H1 (cell line): Measurements from ENCODE around the gene MRPS6. TPM values are rescaled to one million over a fixed set of nuclear protein-coding genes. Genes with fewer than 3 reads are reported as not detected.

Experiments used
- CTCF ChIA-PET: fragments of 300-600 bp; sonication (Branson Sonifier 250); formaldehyde crosslinking; loops from one replicate; lab custom pipeline; 2021; ENCODE audit not compliant: partially characterized antibody; lab: Charles Lee
- POLR2A ChIA-PET: fragments of 300-600 bp; sonication (Branson Sonifier 250); formaldehyde crosslinking; loops from one replicate; lab custom pipeline; 2021; ENCODE audit warnings: inconsistent platforms; ENCODE audit not compliant: partially characterized antibody; lab: Charles Lee
- DNase-seq, 2 experiments: peaks; one replicate each; pipeline versions ENCODE4 v3.0.0 to v3.0.0-alpha.2; 2010 to 2022; ENCODE audit warnings: low spot score in 2 of 2, low read depth in 1 of 2, mixed read lengths in 1 of 2
- FAIRE-seq: peaks from 2 replicates; lab custom pipeline; 2011; peaks lifted over from hg19 to GRCh38; lab: Jason Lieb, UNC
- H2AFZ ChIP-seq: 2 replicates; pipeline ENCODE4 v1.8.1; 2012; ENCODE audit warnings: low read length, inconsistent platforms
- H2AK5ac ChIP-seq: 2 replicates; pipeline ENCODE4 v1.6.1; 2013; ENCODE audit warnings: low read depth, low read length
- H2BK120ac ChIP-seq: replicated peaks from 2 replicates; pipeline ENCODE3; 2013; ENCODE audit warnings: low read depth, low read length, inconsistent platforms
- H2BK12ac ChIP-seq: 2 replicates; pipeline ENCODE4 v1.6.1; 2013; ENCODE audit warnings: low read depth, low read length
- H2BK15ac ChIP-seq: 2 replicates; pipeline ENCODE4 v1.6.1; 2013; ENCODE audit warnings: low read length
- H2BK20ac ChIP-seq: 2 replicates; pipeline ENCODE4 v1.6.1; 2013; ENCODE audit warnings: low read length
- H2BK5ac ChIP-seq: 2 replicates; pipeline ENCODE4 v1.6.1; 2013; ENCODE audit warnings: low read depth, low read length
- H3K14ac ChIP-seq: 2 replicates; pipeline ENCODE4 v1.6.1; 2013; ENCODE audit warnings: inconsistent platforms; ENCODE audit not compliant: insufficient read length
- H3K18ac ChIP-seq: 2 replicates; pipeline ENCODE4 v1.6.1; 2013; ENCODE audit warnings: low read length; ENCODE audit errors: extremely low read depth
- H3K23ac ChIP-seq: 2 replicates; pipeline ENCODE4 v1.6.1; 2013; ENCODE audit warnings: inconsistent platforms; ENCODE audit not compliant: insufficient read length
- H3K23me2 ChIP-seq: 2 replicates; pipeline ENCODE4 v1.6.1; 2013; ENCODE audit warnings: low read depth, low read length
- H3K27ac ChIP-seq: 2 replicates; pipeline ENCODE4 v1.6.1; 2011; ENCODE audit warnings: low read depth, low read length, inconsistent platforms
- H3K27me3 ChIP-seq, 4 experiments: replicated peaks in 1 of 4; 1 replicate in 1 of 4; 2 replicates in 3 of 4; pipeline versions ENCODE4 v1.6.1 to v1.8.1; 2011 to 2013; ENCODE audit warnings: low read length in 3 of 4, mild to moderate bottlenecking in 3 of 4, inconsistent platforms in 2 of 4, mixed read lengths in 2 of 4, moderate library complexity in 1 of 4; ENCODE audit not compliant: control insufficient read depth in 3 of 4, insufficient read depth in 3 of 4; ENCODE audit errors: extremely low read depth in 1 of 4
- H3K36me3 ChIP-seq, 4 experiments: 2 replicates each; pipeline versions ENCODE4 v1.6.1 to v1.8.1; 2011 to 2013; ENCODE audit warnings: mild to moderate bottlenecking in 4 of 4, low read length in 3 of 4, moderate library complexity in 2 of 4, control low read depth in 1 of 4, inconsistent platforms in 1 of 4; ENCODE audit not compliant: insufficient read depth in 4 of 4, control insufficient read depth in 2 of 4
- H3K4ac ChIP-seq: replicated peaks from 2 replicates; pipeline ENCODE3; 2013; ENCODE audit warnings: low read length, low read depth, mixed read lengths, inconsistent platforms; ENCODE audit not compliant: insufficient read length
- H3K4me1 ChIP-seq, 4 experiments: replicated peaks in 1 of 4; 1 replicate in 1 of 4; 2 replicates in 3 of 4; pipeline versions ENCODE4 v1.6.1 to v1.8.1; 2011 to 2013; ENCODE audit warnings: low read length in 3 of 4, inconsistent platforms in 2 of 4, mixed read lengths in 1 of 4; ENCODE audit not compliant: insufficient read depth in 4 of 4, control insufficient read depth in 3 of 4
- H3K4me2 ChIP-seq, 2 experiments: 2 replicates each; pipeline versions ENCODE4 v1.6.1 to v1.8.1; 2011 to 2013; ENCODE audit warnings: low read depth in 2 of 2, low read length in 2 of 2, control low read depth in 1 of 2, inconsistent platforms in 1 of 2, mild to moderate bottlenecking in 1 of 2; ENCODE audit not compliant: insufficient read depth in 1 of 2
- H3K4me3 ChIP-seq, 4 experiments: fragments of 200-600, 300-600 bp in 1 of 4; sonication (generic), shearing (Covaris generic), sonication (Bioruptor Twin) in 1 of 4; 2 replicates each; pipeline versions ENCODE4 v1.5.1 to v1.8.1; 2011 to 2016; ENCODE audit warnings: low read length in 4 of 4, low read depth in 3 of 4, control low read depth in 2 of 4, inconsistent platforms in 2 of 4, mild to moderate bottlenecking in 2 of 4, mixed read lengths in 1 of 4, moderate library complexity in 1 of 4; ENCODE audit not compliant: insufficient read depth in 2 of 4; ENCODE audit errors: extremely low read depth in 1 of 4
- H3K56ac ChIP-seq: replicated peaks from 2 replicates; pipeline ENCODE3; 2013; ENCODE audit warnings: low read depth, mild to moderate bottlenecking, mixed read lengths, low read length, inconsistent platforms; ENCODE audit not compliant: insufficient read length
- H3K79me1 ChIP-seq: 2 replicates; pipeline ENCODE4 v1.6.1; 2013; ENCODE audit warnings: low read depth, low read length, control low read depth
- H3K79me2 ChIP-seq, 2 experiments: 2 replicates each; pipeline versions ENCODE4 v1.6.1 to v1.8.1; 2012 to 2013; ENCODE audit warnings: low read length in 2 of 2, mild to moderate bottlenecking in 2 of 2, inconsistent platforms in 1 of 2; ENCODE audit not compliant: insufficient read depth in 2 of 2, control insufficient read depth in 1 of 2
- H3K9ac ChIP-seq, 4 experiments: replicated peaks in 1 of 4; 1 replicate in 1 of 4; 2 replicates in 3 of 4; pipeline versions ENCODE4 v1.6.1 to v1.8.1; 2011 to 2013; ENCODE audit warnings: low read depth in 3 of 4, low read length in 3 of 4, control low read depth in 2 of 4, mild to moderate bottlenecking in 2 of 4, moderate library complexity in 2 of 4, inconsistent platforms in 1 of 4; ENCODE audit errors: extremely low read depth in 1 of 4
- H3K9me3 ChIP-seq, 2 experiments: 2 replicates each; pipeline versions ENCODE4 v1.6.1 to v1.8.1; 2012 to 2013; ENCODE audit warnings: mild to moderate bottlenecking in 2 of 2, moderate library complexity in 2 of 2, control low read depth in 1 of 2, inconsistent platforms in 1 of 2, low read depth in 1 of 2, low read length in 1 of 2, mixed read lengths in 1 of 2; ENCODE audit not compliant: insufficient read depth in 2 of 2
- H4K20me1 ChIP-seq, 2 experiments: replicated peaks in 1 of 2; 2 replicates each; pipeline versions ENCODE3 to v1.8.1; 2011 to 2013; ENCODE audit warnings: inconsistent platforms in 2 of 2, low read length in 2 of 2, mild to moderate bottlenecking in 1 of 2; ENCODE audit not compliant: insufficient read depth in 2 of 2, control insufficient read depth in 1 of 2
- H4K5ac ChIP-seq: 2 replicates; pipeline ENCODE4 v1.6.1; 2013; ENCODE audit warnings: low read length, low read depth, mixed read lengths, inconsistent platforms; ENCODE audit not compliant: insufficient read length
- H4K8ac ChIP-seq: 2 replicates; pipeline ENCODE4 v1.8.0; 2013; ENCODE audit warnings: mild to moderate bottlenecking, moderate library complexity, low read length, inconsistent platforms; ENCODE audit not compliant: insufficient read depth; ENCODE audit errors: extremely low read depth
- H4K91ac ChIP-seq: replicated peaks from 2 replicates; pipeline ENCODE3; 2013; ENCODE audit warnings: low read length, mixed read lengths, inconsistent platforms; ENCODE audit not compliant: insufficient read length
- CBX8 ChIP-seq: fragments of 300-800, 300-1000 bp; sonication (generic); IDR thresholded peaks from 2 replicates; pipeline ENCODE4 v1.7.1; 2016; ENCODE audit warnings: low read depth, low read length, borderline replicate concordance
- CREB1 ChIP-seq: IDR thresholded peaks from 2 replicates; pipeline ENCODE4 v1.6.1; 2012; ENCODE audit warnings: inconsistent platforms
- CTCF ChIP-seq, 3 experiments: IDR thresholded peaks; 1 replicate in 2 of 3; 2 replicates in 1 of 3; pipeline versions ENCODE4 v1.5.1 to v1.6.1; 2011; ENCODE audit warnings: low read length in 3 of 3, mild to moderate bottlenecking in 3 of 3, inconsistent platforms in 2 of 3, low read depth in 1 of 3, moderate library complexity in 1 of 3; ENCODE audit not compliant: insufficient read depth in 1 of 3; ENCODE audit errors: control extremely low read depth in 1 of 3
- E2F6 ChIP-seq: IDR thresholded peaks from 2 replicates; pipeline ENCODE4 v1.6.1; 2012; ENCODE audit warnings: inconsistent platforms
- EP300 ChIP-seq, 2 experiments: IDR thresholded peaks; 1 replicate in 1 of 2; 2 replicates in 1 of 2; pipeline ENCODE4 v1.6.1; 2011 to 2012; ENCODE audit warnings: low read depth in 2 of 2, low read length in 2 of 2, mild to moderate bottlenecking in 2 of 2, borderline replicate concordance in 1 of 2, inconsistent platforms in 1 of 2, moderate library complexity in 1 of 2
- GABPA ChIP-seq: IDR thresholded peaks from 2 replicates; pipeline ENCODE4 v1.6.1; 2011; ENCODE audit warnings: mild to moderate bottlenecking, low read length, moderate library complexity, borderline replicate concordance; ENCODE audit not compliant: insufficient read depth
- JUN ChIP-seq: IDR thresholded peaks from 2 replicates; pipeline ENCODE4 v1.6.1; 2011; ENCODE audit warnings: low read depth, mild to moderate bottlenecking, improper control_type of control experiment, low read length
- NRF1 ChIP-seq: IDR thresholded peaks from 2 replicates; pipeline ENCODE4 v1.6.1; 2011; ENCODE audit warnings: mild to moderate bottlenecking, low read depth, low read length, improper control_type of control experiment
- POLR2A ChIP-seq, 2 experiments: IDR thresholded peaks; 1 replicate in 1 of 2; 2 replicates in 1 of 2; pipeline ENCODE4 v1.6.1; 2011; ENCODE audit warnings: low read depth in 2 of 2, low read length in 2 of 2, mild to moderate bottlenecking in 2 of 2; ENCODE audit errors: control extremely low read depth in 1 of 2
- POU5F1 ChIP-seq: IDR thresholded peaks from 2 replicates; pipeline ENCODE4 v1.6.1; 2011; ENCODE audit warnings: low read depth, mild to moderate bottlenecking, low read length, moderate library complexity
- SP4 ChIP-seq: IDR thresholded peaks from 2 replicates; pipeline ENCODE4 v1.6.1; 2012; ENCODE audit warnings: low read length, inconsistent platforms
- TAF1 ChIP-seq: IDR thresholded peaks from 2 replicates; pipeline ENCODE4 v1.6.1; 2011; ENCODE audit warnings: mild to moderate bottlenecking, low read depth, low read length
- WGBS, 2 experiments: shearing (Covaris generic) in 1 of 2; methylation state at CpG; one replicate each; pipeline versions ENCODE4 v1.1.6 to v1.1.7; 2013 to 2015; ENCODE audit warnings: low lambda C conversion rate in 2 of 2, mixed read lengths in 2 of 2, inconsistent platforms in 1 of 2, low coverage in 1 of 2, missing lambda C conversion rate in 1 of 2; ENCODE audit not compliant: insufficient replicate concordance in 2 of 2, insufficient coverage in 1 of 2, insufficient read length in 1 of 2; ENCODE audit errors: extremely low coverage in 1 of 2, missing lambda C conversion rate in 1 of 2; 5-methylcytosine and 5-hydroxymethylcytosine counted together
- polyA plus RNA-seq, 7 experiments: library from polyadenylated mRNA; depleted of rRNA in 3 of 7; stranded (reverse) in 5 of 7; unstranded in 2 of 7; fragments of >200 nt in 5 of 7; fragments of 200-250 nt in 2 of 7; gene quantifications; 1 replicate in 5 of 7; 2 replicates in 1 of 7; 4 replicates in 1 of 7; pipeline versions ENCODE4 v1.2.1 to v1.2.3, GENCODE V29; 2011 to 2013; ENCODE audit warnings: missing spikeins in 2 of 7, mixed read lengths in 2 of 7
- total RNA-seq: library from RNA; stranded (reverse); fragmentation: NEBNext Ultra II Directional; extraction: Animal tissue kit (Norgen Biotek cat#: 25700); gene quantifications from 2 replicates; pipeline ENCODE4 v1.2.1, GENCODE V29; 2021

Gene MRPS6
- total and polyA plus RNA-seq, 2 of the 8 experiments (the other 6 are each of a cell fraction or from before 2014, with no cell fraction given) = 62.7 to 156 TPM

- DNase-seq = no peak
- Histone ChIP-seq H4K8ac (no peak overlapping the region), H2AK5ac (no peak overlapping the region), H3K36me3 (no peaks in the 10 kb centered on the region), H3K27ac (no peak overlapping the region), H3K9me3 (no peaks in the 10 kb centered on the region), H3K4me2 (no peak overlapping the region), H3K27me3 (no peaks in the 10 kb centered on the region), H2BK120ac (no peak overlapping the region), H3K79me2 (no peaks in the 10 kb centered on the region), H3K4ac (no peak overlapping the region), H3K56ac (no peak overlapping the region), H2BK20ac (no peak overlapping the region), H2BK12ac (no peak overlapping the region), H4K5ac (no peak overlapping the region), H2BK15ac (no peak overlapping the region), H3K9ac (no peak overlapping the region), H3K18ac (no peak overlapping the region), H3K79me1 (no peaks in the 10 kb centered on the region), H3K14ac (no peak overlapping the region), H2BK5ac (no peak overlapping the region), H4K91ac (no peak overlapping the region), H3K4me1 (no peaks in the 10 kb centered on the region), H3K23ac (no peak overlapping the region), H2AFZ (no peak overlapping the region), H3K23me2 (no peaks in the 10 kb centered on the region; the same call in 1 of the 2 replicates), H4K20me1 (no peaks in the 10 kb centered on the region), H3K4me3 (no peak overlapping the region)
- ChIA-PET POLR2A (no interaction called here), CTCF (interaction anchor here (1.3 kb wide), 1 partner anchor 104 kb away, joined by 3 read pairs; no protein-coding TSS in a partner anchor)
- no peak for FAIRE-seq
- 88% methylated on average over 6 of the region's 6 CpGs; no CpG with 5 or more reads in 1 of the 2 experiments for WGBS, 2 experiments
- TF ChIP-seq CBX8 (no peak), POLR2A (IDR thresholded peaks at IDR 0.05; ENCODE audit: control extremely low read depth in 1 of 2, low read depth in 2 of 2, low read length in 2 of 2) (no peak), GABPA (no peak), CTCF (IDR thresholded peaks at IDR 0.05; ENCODE audit: control extremely low read depth in 1 of 3, insufficient read depth in 1 of 3, low read depth in 1 of 3, low read length in 3 of 3) (no peak), SP4 (no peak), CREB1 (no peak), NRF1 (no peak), POU5F1 (no peak), EP300 (IDR thresholded peaks at IDR 0.05; ENCODE audit: borderline replicate concordance in 1 of 2, low read depth in 2 of 2, low read length in 2 of 2) (no peak), TAF1 (no peak), JUN (no peak), E2F6 (no peak)
Observed at GRCh38 chr21:34046917-34047316, 26.5 kb upstream of the MRPS6 start.
